ENCODE data around the gene AATK.

AATK gene

GRCh38 chr17:81085420-81085911 is 80.6 kb downstream of the AATK start:
- Histone ChIP-seq H4K8ac (ENCODE audit: low read depth, low read length) (no peak overlapping the region), H3K27me3 (ENCODE audit: insufficient read depth, low read length, poor library complexity) (no peaks in the 10 kb centered on the region), H3K18ac (ENCODE audit: low read length) (no peak overlapping the region), H2AK5ac (ENCODE audit: low read length) (no peak overlapping the region), H2BK120ac (ENCODE audit: low read depth, low read length) (no peak overlapping the region), H3K4me1 (ENCODE audit: control insufficient read depth, low read depth, low read length) (peaks cover 4% of the 10 kb centered on the region), H3K56ac (ENCODE audit: low read length) (no peak overlapping the region), H3K27ac (ENCODE audit: low read depth, low read length) (no peak overlapping the region), H4K5ac (ENCODE audit: low read length) (no peak overlapping the region), H3K79me2 (ENCODE audit: control insufficient read depth, insufficient read depth, low read length) (no peaks in the 10 kb centered on the region), H3K36me3 (ENCODE audit: control insufficient read depth, insufficient read depth, low read length) (no peaks in the 10 kb centered on the region), H3K79me1 (ENCODE audit: low read length) (no peaks in the 10 kb centered on the region), H3K4me3 (ENCODE audit: low read length) (no peak overlapping the region), H2BK15ac (replicated peaks; ENCODE audit: low read depth) (no peak overlapping the region), H3K4ac (ENCODE audit: low read depth, low read length) (no peak overlapping the region), H3K23ac (ENCODE audit: low read length) (no peak overlapping the region), H2BK5ac (ENCODE audit: low read length) (no peak overlapping the region), H3K4me2 (ENCODE audit: low read length) (no peak overlapping the region), H3K9ac (ENCODE audit: low read length) (no peak overlapping the region)
- no CpG with 5 or more reads among the region's 20 CpGs for WGBS (ENCODE audit: extremely low coverage, insufficient coverage, low lambda C conversion rate)
- no peak for DNase-seq

- Histone ChIP-seq H3K23ac (ENCODE audit: low read length) (no peak overlapping the region), H2BK15ac (replicated peaks; ENCODE audit: low read depth) (no peak overlapping the region), H3K56ac (ENCODE audit: low read length) (no peak overlapping the region), H3K27ac (ENCODE audit: low read depth, low read length) (no peak overlapping the region), H3K27me3 (ENCODE audit: insufficient read depth, low read length, poor library complexity) (no peaks in the 10 kb centered on the region), H4K5ac (ENCODE audit: low read length) (no peak overlapping the region), H3K4ac (ENCODE audit: low read depth, low read length) (no peak overlapping the region), H4K8ac (ENCODE audit: low read depth, low read length) (no peak overlapping the region), H3K4me3 (ENCODE audit: low read length) (no peak overlapping the region), H3K18ac (ENCODE audit: low read length) (no peak overlapping the region), H3K4me1 (ENCODE audit: control insufficient read depth, low read depth, low read length) (no peaks in the 10 kb centered on the region), H2BK120ac (ENCODE audit: low read depth, low read length) (no peak overlapping the region), H3K36me3 (ENCODE audit: control insufficient read depth, insufficient read depth, low read length) (no peaks in the 10 kb centered on the region), H3K4me2 (ENCODE audit: low read length) (no peak overlapping the region), H3K79me2 (ENCODE audit: control insufficient read depth, insufficient read depth, low read length) (no peaks in the 10 kb centered on the region), H3K9ac (ENCODE audit: low read length) (no peak overlapping the region), H2AK5ac (ENCODE audit: low read length) (no peak overlapping the region), H2BK5ac (ENCODE audit: low read length) (no peak overlapping the region), H3K79me1 (ENCODE audit: low read length) (no peaks in the 10 kb centered on the region)
- no CpG with 5 or more reads among the region's 26 CpGs for WGBS (ENCODE audit: extremely low coverage, insufficient coverage, low lambda C conversion rate)
- no peak for DNase-seq
These were observed 81.2 kb downstream of the AATK start for GRCh38 chr17:81084680-81085419.

- Histone ChIP-seq H3K36me3 (ENCODE audit: control insufficient read depth, insufficient read depth, low read length) (no peaks in the 10 kb centered on the region), H4K8ac (ENCODE audit: low read depth, low read length) (no peak overlapping the region), H3K4ac (ENCODE audit: low read depth, low read length) (no peak overlapping the region), H3K79me1 (ENCODE audit: low read length) (no peaks in the 10 kb centered on the region), H3K4me3 (ENCODE audit: low read length) (no peak overlapping the region), H3K23ac (ENCODE audit: low read length) (no peak overlapping the region), H3K27me3 (ENCODE audit: insufficient read depth, low read length, poor library complexity) (no peaks in the 10 kb centered on the region), H3K4me1 (ENCODE audit: control insufficient read depth, low read depth, low read length) (no peaks in the 10 kb centered on the region), H2BK5ac (ENCODE audit: low read length) (no peak overlapping the region), H2AK5ac (ENCODE audit: low read length) (no peak overlapping the region), H3K56ac (ENCODE audit: low read length) (no peak overlapping the region), H2BK120ac (ENCODE audit: low read depth, low read length) (no peak overlapping the region), H3K27ac (ENCODE audit: low read depth, low read length) (no peak overlapping the region), H3K18ac (ENCODE audit: low read length) (no peak overlapping the region), H4K5ac (ENCODE audit: low read length) (no peak overlapping the region), H3K9ac (ENCODE audit: low read length) (no peak overlapping the region), H2BK15ac (replicated peaks; ENCODE audit: low read depth) (no peak overlapping the region), H3K79me2 (ENCODE audit: control insufficient read depth, insufficient read depth, low read length) (no peaks in the 10 kb centered on the region), H3K4me2 (ENCODE audit: low read length) (no peak overlapping the region)
- DNase-seq: no peak
- WGBS (ENCODE audit: extremely low coverage, insufficient coverage, low lambda C conversion rate): no CpG with 5 or more reads among the region's 27 CpGs
These were observed 82.8 kb downstream of the AATK start for GRCh38 chr17:81083125-81083765.

- no peak overlapping the region for H2BK5ac ChIP-seq (ENCODE audit: low read length)
- H3K36me3 ChIP-seq (ENCODE audit: control insufficient read depth, insufficient read depth, low read length): no peaks in the 10 kb centered on the region
These were observed 83.6 kb downstream of the AATK start for GRCh38 chr17:81082177-81083073.

GRCh38 chr17:81081222-81082176 is 84.5 kb downstream of the AATK start:
- Histone ChIP-seq H3K18ac (ENCODE audit: low read length) (no peak overlapping the region), H3K36me3 (ENCODE audit: control insufficient read depth, insufficient read depth, low read length) (no peaks in the 10 kb centered on the region), H2BK120ac (ENCODE audit: low read depth, low read length) (no peak overlapping the region), H2AK5ac (ENCODE audit: low read length) (no peak overlapping the region), H3K27ac (ENCODE audit: low read depth, low read length) (no peak overlapping the region), H3K79me1 (ENCODE audit: low read length) (no peaks in the 10 kb centered on the region), H3K4me2 (ENCODE audit: low read length) (no peak overlapping the region), H3K4me1 (ENCODE audit: control insufficient read depth, low read depth, low read length) (no peaks in the 10 kb centered on the region), H3K23ac (ENCODE audit: low read length) (no peak overlapping the region), H2BK15ac (replicated peaks; ENCODE audit: low read depth) (no peak overlapping the region), H3K9ac (ENCODE audit: low read length) (no peak overlapping the region), H3K4me3 (ENCODE audit: low read length) (no peak overlapping the region), H3K4ac (ENCODE audit: low read depth, low read length) (no peak overlapping the region), H2BK5ac (ENCODE audit: low read length) (no peak overlapping the region), H3K79me2 (ENCODE audit: control insufficient read depth, insufficient read depth, low read length) (no peaks in the 10 kb centered on the region), H3K27me3 (ENCODE audit: insufficient read depth, low read length, poor library complexity) (no peaks in the 10 kb centered on the region), H4K5ac (ENCODE audit: low read length) (no peak overlapping the region), H3K56ac (ENCODE audit: low read length) (no peak overlapping the region), H4K8ac (ENCODE audit: low read depth, low read length) (no peak overlapping the region)
- no peak for DNase-seq
- no CpG with 5 or more reads among the region's 33 CpGs for WGBS (ENCODE audit: extremely low coverage, insufficient coverage, low lambda C conversion rate)

More at GRCh38 chr17:81082177-81083073, 83.6 kb downstream of the AATK start:
- Histone ChIP-seq H2BK120ac (ENCODE audit: low read depth, low read length) (no peak overlapping the region), H3K4me1 (ENCODE audit: control insufficient read depth, low read depth, low read length) (no peaks in the 10 kb centered on the region), H4K8ac (ENCODE audit: low read depth, low read length) (no peak overlapping the region), H3K23ac (ENCODE audit: low read length) (no peak overlapping the region), H3K18ac (ENCODE audit: low read length) (no peak overlapping the region), H3K56ac (ENCODE audit: low read length) (no peak overlapping the region), H3K4me3 (ENCODE audit: low read length) (no peak overlapping the region), H2BK15ac (replicated peaks; ENCODE audit: low read depth) (no peak overlapping the region), H3K27ac (ENCODE audit: low read depth, low read length) (no peak overlapping the region), H3K4ac (ENCODE audit: low read depth, low read length) (no peak overlapping the region), H2AK5ac (ENCODE audit: low read length) (no peak overlapping the region), H3K27me3 (ENCODE audit: insufficient read depth, low read length, poor library complexity) (no peaks in the 10 kb centered on the region), H3K79me1 (ENCODE audit: low read length) (no peaks in the 10 kb centered on the region), H3K9ac (ENCODE audit: low read length) (no peak overlapping the region), H3K79me2 (ENCODE audit: control insufficient read depth, insufficient read depth, low read length) (no peaks in the 10 kb centered on the region), H3K4me2 (ENCODE audit: low read length) (no peak overlapping the region), H4K5ac (ENCODE audit: low read length) (no peak overlapping the region)
- DNase-seq: no peak
- WGBS (ENCODE audit: extremely low coverage, insufficient coverage, low lambda C conversion rate): no CpG with 5 or more reads among the region's 33 CpGs

Data from mesendoderm (in vitro differentiated cells).